ENCODE results near the gene FFAR1. TPM values are rescaled to one million over a fixed set of nuclear protein-coding genes. Genes with fewer than 3 reads are reported as not detected.

The FFAR1 gene
- total RNA-seq, 1 donor from 2014 or later, result not detected

DNA sequence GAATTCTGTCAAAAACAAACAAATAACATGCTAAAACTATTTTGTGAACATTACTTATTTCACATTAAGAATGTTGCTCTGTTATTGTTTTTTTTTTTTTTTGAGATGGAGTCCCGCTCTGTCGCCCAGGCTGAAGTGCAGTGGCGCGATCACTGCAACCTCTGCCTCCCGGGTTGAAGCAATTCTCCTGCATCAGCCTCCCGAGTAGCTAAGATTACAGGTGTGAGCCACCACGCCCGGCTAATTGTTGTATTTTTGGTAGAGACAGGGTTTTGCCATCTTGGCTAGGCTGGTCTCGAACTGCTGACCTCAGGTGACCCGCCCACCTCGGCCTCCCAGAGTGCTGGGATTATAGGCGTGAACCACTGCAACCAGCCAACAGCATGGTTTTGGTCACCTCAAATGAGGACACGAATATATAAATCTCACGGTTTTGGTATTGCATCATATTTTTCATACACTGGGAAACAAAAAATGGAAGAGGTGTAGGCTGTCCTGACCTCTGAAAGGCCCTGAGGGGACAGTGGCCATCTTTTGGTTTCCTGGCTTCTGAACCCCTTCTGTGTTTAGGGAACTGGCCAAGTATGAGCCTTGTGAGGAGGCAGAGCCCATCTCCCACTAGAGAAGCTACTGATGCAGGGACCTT lies 48.7 kb downstream of the FFAR1 start:
- Histone ChIP-seq H3K36me3 (ENCODE audit: control insufficient read depth in 3 of 3, insufficient read depth in 3 of 3, low read length in 3 of 3) (no peaks in the 10 kb centered on the region), H3K27me3 (ENCODE audit: control insufficient read depth in 3 of 3, insufficient read depth in 3 of 3, low read length in 3 of 3) (peaks cover 0 to 10% (median 4%) of the 10 kb centered on the region in 3 donors), H3K4me3 (ENCODE audit: low read length in 3 of 3) (no peak overlapping the region), H3K9ac (ENCODE audit: low read depth in 1 of 3, low read length in 3 of 3) (no peak overlapping the region), H3K9me3 (ENCODE audit: control insufficient read depth in 3 of 3, low read length in 3 of 3) (no peaks in the 10 kb centered on the region), H3K4me1 (ENCODE audit: control insufficient read depth in 3 of 3, insufficient read depth in 3 of 3, low read length in 3 of 3) (no peaks in the 10 kb centered on the region), H3K27ac (ENCODE audit: low read depth, low read length) (no peak overlapping the region)

DNA sequence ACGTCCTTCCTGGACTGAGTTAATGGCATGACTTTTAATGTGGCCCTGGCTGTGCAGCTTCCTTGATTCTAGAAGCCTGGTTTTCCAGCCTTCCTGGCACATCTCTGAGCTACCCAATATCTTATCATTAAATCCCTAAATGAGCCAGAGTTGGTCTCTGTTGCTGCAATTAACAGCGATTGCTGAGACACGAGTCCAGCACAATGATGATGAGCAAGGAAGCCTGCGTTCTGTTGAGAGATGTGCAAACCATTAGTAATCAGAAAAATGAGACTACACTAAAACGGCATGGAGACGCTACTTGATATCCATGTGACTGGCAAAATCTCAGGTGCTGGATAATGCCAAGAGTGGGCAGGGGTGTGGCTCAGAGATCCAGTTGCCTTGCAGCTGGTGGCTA lies 49.4 kb downstream of the FFAR1 start:
- Histone ChIP-seq H3K4me3 (ENCODE audit: low read length in 3 of 3) (no peak overlapping the region), H3K36me3 (ENCODE audit: control insufficient read depth in 3 of 3, insufficient read depth in 3 of 3, low read length in 3 of 3) (no peaks in the 10 kb centered on the region), H3K9ac (ENCODE audit: low read depth in 1 of 3, low read length in 3 of 3) (no peak overlapping the region), H3K4me1 (ENCODE audit: control insufficient read depth in 3 of 3, insufficient read depth in 3 of 3, low read length in 3 of 3) (no peaks in the 10 kb centered on the region), H3K27me3 (ENCODE audit: control insufficient read depth in 3 of 3, insufficient read depth in 3 of 3, low read length in 3 of 3) (peaks cover 0 to 10% (median 4%) of the 10 kb centered on the region in 3 donors), H3K9me3 (ENCODE audit: control insufficient read depth in 3 of 3, low read length in 3 of 3) (no peaks in the 10 kb centered on the region), H3K27ac (ENCODE audit: low read depth, low read length) (no peak overlapping the region)

Other genes starting within 250 kb of the FFAR1 start
- gene FXYD3, start 232.1 kb upstream of the FFAR1 start, total RNA-seq, result not detected
- gene LGI4, start 212.8 kb upstream of the FFAR1 start, total RNA-seq, result 5.2 TPM
- 45.4 TPM for gene FXYD1, start 209.1 kb upstream of the FFAR1 start, total RNA-seq
- 0.52 TPM for gene FXYD7, start 204.6 kb upstream of the FFAR1 start, total RNA-seq
- gene FXYD5, start 193.2 kb upstream of the FFAR1 start, total RNA-seq, result 7.3 TPM
- not detected for gene FAM187B, start 119.2 kb upstream of the FFAR1 start, total RNA-seq
- 0.52 TPM for gene LSR, start 98.9 kb upstream of the FFAR1 start, total RNA-seq
- 24.5 TPM for gene USF2, start 78.9 kb upstream of the FFAR1 start, total RNA-seq
- not detected for gene HAMP, start 65.4 kb upstream of the FFAR1 start, total RNA-seq
- gene MAG, start 55.7 kb upstream of the FFAR1 start, total RNA-seq, result 1.6 TPM
- gene CD22, start 18.7 kb upstream of the FFAR1 start, total RNA-seq, result 4.7 TPM
- not detected for gene FFAR3, start 10.6 kb downstream of the FFAR1 start, total RNA-seq
- not detected for gene GPR42, start 23.2 kb downstream of the FFAR1 start, total RNA-seq
- gene FFAR2, start 100.4 kb downstream of the FFAR1 start, total RNA-seq, result 1.0 TPM
- not detected for gene KRTDAP, start 142.6 kb downstream of the FFAR1 start, total RNA-seq
- gene DMKN, start 165.7 kb downstream of the FFAR1 start, total RNA-seq, result not detected
- gene SBSN, start 180.4 kb downstream of the FFAR1 start, total RNA-seq, result not detected
- not detected for gene GAPDHS, start 185.6 kb downstream of the FFAR1 start, total RNA-seq
- 55.3 TPM for gene TMEM147, start 197.7 kb downstream of the FFAR1 start, total RNA-seq
- not detected for gene ATP4A, start 215.8 kb downstream of the FFAR1 start, total RNA-seq
- gene PMIS2, start 238.3 kb downstream of the FFAR1 start, total RNA-seq, result not detected

Data from skeletal muscle tissue (tissue), 4 donors.